ENCODE data around the gene HRH2. TPM values are rescaled to one million over a fixed set of nuclear protein-coding genes. Genes with fewer than 3 reads are reported as not detected.

Gene HRH2
- total RNA-seq, 2 experiments from 2014 or later = 2.9 to 3.4 TPM

GRCh38 chr5:175663186-175664184, 5.6 kb downstream of the HRH2 start:
- H3K27ac ChIP-seq (ENCODE audit: low read depth in 1 of 2, low read length in 2 of 2) = no peak overlapping the region
- Mint-ChIP-seq H3K9me3 (no peaks in the 10 kb centered on the region), H3K27me3 (no peaks in the 10 kb centered on the region), H3K36me3 (ENCODE audit: low read depth) (peaks cover 53% of the 10 kb centered on the region), H3K4me3 (no peak overlapping the region), H3K4me1 (ENCODE audit: low read depth) (peaks cover 83% of the 10 kb centered on the region), H3K27ac (no peak overlapping the region)
- peaks cover 9% of the 10 kb centered on the region for H3K36me3 ChIP-seq (ENCODE audit: insufficient read depth, low read length)
- H3K4me1 ChIP-seq (ENCODE audit: insufficient read depth, low read length) = peaks cover 61% of the 10 kb centered on the region
- no peak overlapping the region for H3K4me3 ChIP-seq (ENCODE audit: low read length)
- no peaks in the 10 kb centered on the region for H3K27me3 ChIP-seq (ENCODE audit: control insufficient read depth in 1 of 2, insufficient read depth in 2 of 2, low read length in 2 of 2)
- TF ChIP-seq CTCF (IDR thresholded peaks at IDR 0.05) = no peak
- POLR2A ChIA-PET = interaction anchor here (1.5 kb wide), 1 partner anchor 10 kb away, joined by 4 read pairs; no protein-coding TSS in a partner anchor
- intact Hi-C loops (cut with DNase I, micrococcal nuclease) = no loop called here
- ATAC-seq (ENCODE audit: poor library complexity) (no peak), DNase-seq (no peak)
- H3K9me3 ChIP-seq (ENCODE audit: control insufficient read depth in 1 of 2, insufficient read depth in 1 of 2, low read length in 2 of 2) = no peaks in the 10 kb centered on the region
- CTCF ChIA-PET = interaction anchor here (0.7 kb wide), 1 partner anchor 56 kb away, joined by 3 read pairs; no protein-coding TSS in a partner anchor

- TF ChIP-seq CTCF (IDR thresholded peaks at IDR 0.05) = no peak
These were observed 6.9 kb downstream of the HRH2 start for GRCh38 chr5:175664723-175665122.

GRCh38 chr5:175666216-175666615, 8.3 kb downstream of the HRH2 start:
- peaks cover 68% of the 10 kb centered on the region for H3K4me1 Mint-ChIP-seq (ENCODE audit: low read depth)

More at GRCh38 chr5:175664723-175665122, 6.9 kb downstream of the HRH2 start:
- ChIA-PET CTCF (no interaction called here), POLR2A (no interaction called here)
- H3K27ac ChIP-seq (ENCODE audit: low read depth in 1 of 2, low read length in 2 of 2) = no peak overlapping the region
- H3K4me3 Mint-ChIP-seq = no peak overlapping the region
- no peaks in the 10 kb centered on the region for H3K9me3 Mint-ChIP-seq
- H3K36me3 ChIP-seq (ENCODE audit: insufficient read depth, low read length) = peaks cover 9% of the 10 kb centered on the region
- H3K27me3 ChIP-seq (ENCODE audit: control insufficient read depth in 1 of 2, insufficient read depth in 2 of 2, low read length in 2 of 2) = no peaks in the 10 kb centered on the region
- no peaks in the 10 kb centered on the region for H3K9me3 ChIP-seq (ENCODE audit: control insufficient read depth in 1 of 2, insufficient read depth in 1 of 2, low read length in 2 of 2)
- no peaks in the 10 kb centered on the region for H3K27me3 Mint-ChIP-seq
- H3K4me1 Mint-ChIP-seq (ENCODE audit: low read depth) = peaks cover 73% of the 10 kb centered on the region
- no peak for ATAC-seq (ENCODE audit: poor library complexity)
- peaks cover 49% of the 10 kb centered on the region for H3K4me1 ChIP-seq (ENCODE audit: insufficient read depth, low read length)
- intact Hi-C loops (cut with DNase I, micrococcal nuclease) = no loop called here
- DNase-seq = no peak
- H3K27ac Mint-ChIP-seq = peak overlapping the region; percentile 22
- no peak overlapping the region for H3K4me3 ChIP-seq (ENCODE audit: low read length)
- peaks cover 44% of the 10 kb centered on the region for H3K36me3 Mint-ChIP-seq (ENCODE audit: low read depth)

More at GRCh38 chr5:175666216-175666615, 8.3 kb downstream of the HRH2 start:
- Histone ChIP-seq H3K27ac (ENCODE audit: low read depth in 1 of 2, low read length in 2 of 2) (no peak overlapping the region), H3K9me3 (ENCODE audit: control insufficient read depth in 1 of 2, insufficient read depth in 1 of 2, low read length in 2 of 2) (no peaks in the 10 kb centered on the region), H3K36me3 (ENCODE audit: insufficient read depth, low read length) (peaks cover 6% of the 10 kb centered on the region), H3K4me1 (ENCODE audit: insufficient read depth, low read length) (peaks cover 52% of the 10 kb centered on the region), H3K27me3 (ENCODE audit: control insufficient read depth in 1 of 2, insufficient read depth in 2 of 2, low read length in 2 of 2) (no peaks in the 10 kb centered on the region), H3K4me3 (ENCODE audit: low read length) (no peak overlapping the region)
- DNase-seq = no peak
- ChIA-PET CTCF (no interaction called here), POLR2A (no interaction called here)
- Mint-ChIP-seq H3K36me3 (ENCODE audit: low read depth) (peaks cover 29% of the 10 kb centered on the region), H3K27ac (no peak overlapping the region), H3K27me3 (no peaks in the 10 kb centered on the region), H3K4me3 (no peak overlapping the region), H3K9me3 (no peaks in the 10 kb centered on the region)
- ATAC-seq (ENCODE audit: poor library complexity) = no peak
- intact Hi-C loops (cut with DNase I, micrococcal nuclease) = no loop called here
- no peak for TF ChIP-seq CTCF (IDR thresholded peaks at IDR 0.05)
